Measurements from ENCODE around the gene CFAP410.

GRCh38 chr21:44281801-44282200 is 57.4 kb downstream of the CFAP410 start:
- no peak for TF ChIP-seq POLR2A (IDR thresholded peaks at IDR 0.05)
- no peak for TF ChIP-seq CTCF (IDR thresholded peaks at IDR 0.05)

Measured in uterus (tissue), 2 donors.